H1 (cell line): Measurements from ENCODE around the gene SPATA7. TPM values are rescaled to one million over a fixed set of nuclear protein-coding genes. Genes with fewer than 3 reads are reported as not detected.

Experiments used
- ASH2L ChIP-seq: fragments of 200-600, 300-600 bp; sonication (generic); IDR thresholded peaks from one replicate; pipeline ENCODE4 v1.7.1; 2017; ENCODE audit warnings: low read length
- KDM1A ChIP-seq: fragments of 200-600, 300-600 bp; sonication (generic); IDR thresholded peaks from 2 replicates; pipeline ENCODE4 v1.7.1; 2016; ENCODE audit warnings: mild to moderate bottlenecking, low read length, borderline replicate concordance
- NANOG ChIP-seq: IDR thresholded peaks from 2 replicates; pipeline ENCODE4 v1.6.1; 2011; ENCODE audit warnings: low read length, low read depth, mild to moderate bottlenecking, inconsistent platforms; ENCODE audit not compliant: insufficient read depth, poor library complexity, severe bottlenecking
- POU5F1 ChIP-seq: IDR thresholded peaks from 2 replicates; pipeline ENCODE4 v1.6.1; 2011; ENCODE audit warnings: low read depth, mild to moderate bottlenecking, low read length, moderate library complexity
- RBBP5 ChIP-seq: IDR thresholded peaks from 2 replicates; pipeline ENCODE4 v1.7.1; 2012; ENCODE audit warnings: low read depth, mild to moderate bottlenecking, inconsistent platforms, low read length, moderate library complexity, borderline replicate concordance
- SP1 ChIP-seq: IDR thresholded peaks from 2 replicates; pipeline ENCODE4 v1.6.1; 2011; ENCODE audit warnings: low read depth, low read length
- YY1 ChIP-seq: IDR thresholded peaks from 2 replicates; pipeline ENCODE4 v1.6.1; 2011; ENCODE audit warnings: low read depth, mild to moderate bottlenecking, low read length
- polyA plus RNA-seq, 7 experiments: library from polyadenylated mRNA; depleted of rRNA in 3 of 7; stranded (reverse) in 5 of 7; unstranded in 2 of 7; fragments of >200 nt in 5 of 7; fragments of 200-250 nt in 2 of 7; gene quantifications; 1 replicate in 5 of 7; 2 replicates in 1 of 7; 4 replicates in 1 of 7; pipeline versions ENCODE4 v1.2.1 to v1.2.3, GENCODE V29; 2011 to 2013; ENCODE audit warnings: missing spikeins in 2 of 7, mixed read lengths in 2 of 7
- total RNA-seq: library from RNA; stranded (reverse); fragmentation: NEBNext Ultra II Directional; extraction: Animal tissue kit (Norgen Biotek cat#: 25700); gene quantifications from 2 replicates; pipeline ENCODE4 v1.2.1, GENCODE V29; 2021
- TF ChIP-seq, protein P1 (sequence below): fragments of 300-600 bp; sonication (generic); IDR thresholded peaks from 2 replicates; pipeline ENCODE4 v1.7.1; 2012; ENCODE audit warnings: low read length, moderate library complexity, mild to moderate bottlenecking, inconsistent platforms; ENCODE audit not compliant: insufficient replicate concordance
- TF ChIP-seq, protein P2 (sequence below): IDR thresholded peaks from 2 replicates; pipeline ENCODE4 v1.6.1; 2012; ENCODE audit warnings: low read length, inconsistent platforms

Gene SPATA7
- total and polyA plus RNA-seq, 2 of the 8 experiments (the other 6 are each of a cell fraction or from before 2014, with no cell fraction given) = 3.8 to 6.7 TPM

DNA sequence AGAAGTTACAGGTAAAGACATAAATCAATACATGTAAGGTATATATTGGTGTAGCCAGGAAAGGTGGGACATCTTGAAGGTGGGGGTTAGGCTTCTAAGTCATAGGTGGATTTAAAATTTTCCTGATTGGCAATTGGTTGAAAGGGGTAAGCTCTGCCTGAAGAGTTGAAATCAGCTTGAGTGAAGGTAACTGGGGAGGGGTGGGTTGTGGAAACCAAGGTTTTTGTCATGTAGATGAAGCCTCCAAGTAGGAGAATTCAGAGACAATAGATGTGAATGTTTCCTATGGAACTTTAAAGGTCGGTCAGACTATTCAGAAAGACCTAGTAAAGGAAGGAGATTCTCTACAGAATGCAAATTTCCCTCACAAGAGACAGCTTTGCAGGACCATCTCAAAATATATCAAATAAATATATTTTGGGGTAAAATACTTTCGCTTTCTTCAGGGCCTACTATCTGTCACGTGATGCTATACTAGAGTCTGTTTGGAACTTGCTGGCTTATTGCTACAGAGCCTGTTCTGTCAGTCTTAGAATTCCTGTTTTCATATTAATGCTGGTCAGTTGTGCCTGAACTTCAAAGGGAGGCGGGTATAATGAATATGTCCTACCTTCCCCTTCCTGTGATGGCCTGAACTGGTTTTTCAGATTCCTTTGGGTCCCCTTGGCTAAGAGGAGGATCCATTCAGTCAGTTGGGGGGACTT is 20.6 kb upstream of the SPATA7 start (continued):
- TF ChIP-seq, protein P1, sequence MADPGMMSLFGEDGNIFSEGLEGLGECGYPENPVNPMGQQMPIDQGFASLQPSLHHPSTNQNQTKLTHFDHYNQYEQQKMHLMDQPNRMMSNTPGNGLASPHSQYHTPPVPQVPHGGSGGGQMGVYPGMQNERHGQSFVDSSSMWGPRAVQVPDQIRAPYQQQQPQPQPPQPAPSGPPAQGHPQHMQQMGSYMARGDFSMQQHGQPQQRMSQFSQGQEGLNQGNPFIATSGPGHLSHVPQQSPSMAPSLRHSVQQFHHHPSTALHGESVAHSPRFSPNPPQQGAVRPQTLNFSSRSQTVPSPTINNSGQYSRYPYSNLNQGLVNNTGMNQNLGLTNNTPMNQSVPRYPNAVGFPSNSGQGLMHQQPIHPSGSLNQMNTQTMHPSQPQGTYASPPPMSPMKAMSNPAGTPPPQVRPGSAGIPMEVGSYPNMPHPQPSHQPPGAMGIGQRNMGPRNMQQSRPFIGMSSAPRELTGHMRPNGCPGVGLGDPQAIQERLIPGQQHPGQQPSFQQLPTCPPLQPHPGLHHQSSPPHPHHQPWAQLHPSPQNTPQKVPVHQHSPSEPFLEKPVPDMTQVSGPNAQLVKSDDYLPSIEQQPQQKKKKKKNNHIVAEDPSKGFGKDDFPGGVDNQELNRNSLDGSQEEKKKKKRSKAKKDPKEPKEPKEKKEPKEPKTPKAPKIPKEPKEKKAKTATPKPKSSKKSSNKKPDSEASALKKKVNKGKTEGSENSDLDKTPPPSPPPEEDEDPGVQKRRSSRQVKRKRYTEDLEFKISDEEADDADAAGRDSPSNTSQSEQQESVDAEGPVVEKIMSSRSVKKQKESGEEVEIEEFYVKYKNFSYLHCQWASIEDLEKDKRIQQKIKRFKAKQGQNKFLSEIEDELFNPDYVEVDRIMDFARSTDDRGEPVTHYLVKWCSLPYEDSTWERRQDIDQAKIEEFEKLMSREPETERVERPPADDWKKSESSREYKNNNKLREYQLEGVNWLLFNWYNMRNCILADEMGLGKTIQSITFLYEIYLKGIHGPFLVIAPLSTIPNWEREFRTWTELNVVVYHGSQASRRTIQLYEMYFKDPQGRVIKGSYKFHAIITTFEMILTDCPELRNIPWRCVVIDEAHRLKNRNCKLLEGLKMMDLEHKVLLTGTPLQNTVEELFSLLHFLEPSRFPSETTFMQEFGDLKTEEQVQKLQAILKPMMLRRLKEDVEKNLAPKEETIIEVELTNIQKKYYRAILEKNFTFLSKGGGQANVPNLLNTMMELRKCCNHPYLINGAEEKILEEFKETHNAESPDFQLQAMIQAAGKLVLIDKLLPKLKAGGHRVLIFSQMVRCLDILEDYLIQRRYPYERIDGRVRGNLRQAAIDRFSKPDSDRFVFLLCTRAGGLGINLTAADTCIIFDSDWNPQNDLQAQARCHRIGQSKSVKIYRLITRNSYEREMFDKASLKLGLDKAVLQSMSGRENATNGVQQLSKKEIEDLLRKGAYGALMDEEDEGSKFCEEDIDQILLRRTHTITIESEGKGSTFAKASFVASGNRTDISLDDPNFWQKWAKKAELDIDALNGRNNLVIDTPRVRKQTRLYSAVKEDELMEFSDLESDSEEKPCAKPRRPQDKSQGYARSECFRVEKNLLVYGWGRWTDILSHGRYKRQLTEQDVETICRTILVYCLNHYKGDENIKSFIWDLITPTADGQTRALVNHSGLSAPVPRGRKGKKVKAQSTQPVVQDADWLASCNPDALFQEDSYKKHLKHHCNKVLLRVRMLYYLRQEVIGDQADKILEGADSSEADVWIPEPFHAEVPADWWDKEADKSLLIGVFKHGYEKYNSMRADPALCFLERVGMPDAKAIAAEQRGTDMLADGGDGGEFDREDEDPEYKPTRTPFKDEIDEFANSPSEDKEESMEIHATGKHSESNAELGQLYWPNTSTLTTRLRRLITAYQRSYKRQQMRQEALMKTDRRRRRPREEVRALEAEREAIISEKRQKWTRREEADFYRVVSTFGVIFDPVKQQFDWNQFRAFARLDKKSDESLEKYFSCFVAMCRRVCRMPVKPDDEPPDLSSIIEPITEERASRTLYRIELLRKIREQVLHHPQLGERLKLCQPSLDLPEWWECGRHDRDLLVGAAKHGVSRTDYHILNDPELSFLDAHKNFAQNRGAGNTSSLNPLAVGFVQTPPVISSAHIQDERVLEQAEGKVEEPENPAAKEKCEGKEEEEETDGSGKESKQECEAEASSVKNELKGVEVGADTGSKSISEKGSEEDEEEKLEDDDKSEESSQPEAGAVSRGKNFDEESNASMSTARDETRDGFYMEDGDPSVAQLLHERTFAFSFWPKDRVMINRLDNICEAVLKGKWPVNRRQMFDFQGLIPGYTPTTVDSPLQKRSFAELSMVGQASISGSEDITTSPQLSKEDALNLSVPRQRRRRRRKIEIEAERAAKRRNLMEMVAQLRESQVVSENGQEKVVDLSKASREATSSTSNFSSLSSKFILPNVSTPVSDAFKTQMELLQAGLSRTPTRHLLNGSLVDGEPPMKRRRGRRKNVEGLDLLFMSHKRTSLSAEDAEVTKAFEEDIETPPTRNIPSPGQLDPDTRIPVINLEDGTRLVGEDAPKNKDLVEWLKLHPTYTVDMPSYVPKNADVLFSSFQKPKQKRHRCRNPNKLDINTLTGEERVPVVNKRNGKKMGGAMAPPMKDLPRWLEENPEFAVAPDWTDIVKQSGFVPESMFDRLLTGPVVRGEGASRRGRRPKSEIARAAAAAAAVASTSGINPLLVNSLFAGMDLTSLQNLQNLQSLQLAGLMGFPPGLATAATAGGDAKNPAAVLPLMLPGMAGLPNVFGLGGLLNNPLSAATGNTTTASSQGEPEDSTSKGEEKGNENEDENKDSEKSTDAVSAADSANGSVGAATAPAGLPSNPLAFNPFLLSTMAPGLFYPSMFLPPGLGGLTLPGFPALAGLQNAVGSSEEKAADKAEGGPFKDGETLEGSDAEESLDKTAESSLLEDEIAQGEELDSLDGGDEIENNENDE = peak; percentile 49
- TF ChIP-seq ASH2L (peak; percentile 63), YY1 (no peak), POU5F1 (peak; percentile 88), RBBP5 (0 out of 2 replicates have a peak, but pooled peaks have one; percentile 59), KDM1A (no peak), SP1 (peak; percentile 74), NANOG (peak; percentile 81)
- TF ChIP-seq, protein P2, sequence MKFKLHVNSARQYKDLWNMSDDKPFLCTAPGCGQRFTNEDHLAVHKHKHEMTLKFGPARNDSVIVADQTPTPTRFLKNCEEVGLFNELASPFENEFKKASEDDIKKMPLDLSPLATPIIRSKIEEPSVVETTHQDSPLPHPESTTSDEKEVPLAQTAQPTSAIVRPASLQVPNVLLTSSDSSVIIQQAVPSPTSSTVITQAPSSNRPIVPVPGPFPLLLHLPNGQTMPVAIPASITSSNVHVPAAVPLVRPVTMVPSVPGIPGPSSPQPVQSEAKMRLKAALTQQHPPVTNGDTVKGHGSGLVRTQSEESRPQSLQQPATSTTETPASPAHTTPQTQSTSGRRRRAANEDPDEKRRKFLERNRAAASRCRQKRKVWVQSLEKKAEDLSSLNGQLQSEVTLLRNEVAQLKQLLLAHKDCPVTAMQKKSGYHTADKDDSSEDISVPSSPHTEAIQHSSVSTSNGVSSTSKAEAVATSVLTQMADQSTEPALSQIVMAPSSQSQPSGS = no peak
